Stimulated activated naive B cell treated with anti-CD40 and anti-IgM and Interleukin-4, amounts not matched to agents 10 μg/mL and 1 μg/mL and 100 μg/mL, for 72 hours (primary cell): ENCODE results near the gene INTS3.
"Not testable (repeated sequence)": the region's sequence is repeated elsewhere in the genome, so short reads cannot be mapped to it uniquely, and the experiment has no call there.

ENCODE experiments used
- ATAC-seq, 2 donors: fragments of 150-1000 bp; cut with Tn5 transposase; replicated peaks; 2 replicates each; pipeline ENCODE4 v1.10.0; 2021; ENCODE audit warnings: moderate library complexity in 1 of 2
- DNase-seq: peaks from one replicate; pipeline ENCODE4 v3.0.0; 2021
- H3K27ac Mint-ChIP-seq: one replicate; pipeline ENCODE4 v1.8.0; 2022; ENCODE audit warnings: mild to moderate bottlenecking, mixed read lengths
- H3K27me3 Mint-ChIP-seq, 2 donors: one replicate each; pipeline ENCODE4 v1.8.0; 2022; ENCODE audit warnings: mixed read lengths in 2 of 2
- H3K36me3 Mint-ChIP-seq, 2 donors: one replicate each; pipeline ENCODE4 v1.8.0; 2022; ENCODE audit warnings: mixed read lengths in 2 of 2, mild to moderate bottlenecking in 1 of 2
- H3K4me1 Mint-ChIP-seq, 2 donors: one replicate each; pipeline ENCODE4 v1.8.0; 2022; ENCODE audit warnings: mixed read lengths in 2 of 2, mild to moderate bottlenecking in 1 of 2
- H3K4me3 Mint-ChIP-seq, 2 donors: one replicate each; pipeline ENCODE4 v1.8.0; 2022; ENCODE audit warnings: mild to moderate bottlenecking in 2 of 2, mixed read lengths in 2 of 2, moderate library complexity in 1 of 2
- H3K9me3 Mint-ChIP-seq, 2 donors: one replicate each; pipeline ENCODE4 v1.8.0; 2022; ENCODE audit warnings: mixed read lengths in 2 of 2, mild to moderate bottlenecking in 1 of 2

INTS3 gene

DNA sequence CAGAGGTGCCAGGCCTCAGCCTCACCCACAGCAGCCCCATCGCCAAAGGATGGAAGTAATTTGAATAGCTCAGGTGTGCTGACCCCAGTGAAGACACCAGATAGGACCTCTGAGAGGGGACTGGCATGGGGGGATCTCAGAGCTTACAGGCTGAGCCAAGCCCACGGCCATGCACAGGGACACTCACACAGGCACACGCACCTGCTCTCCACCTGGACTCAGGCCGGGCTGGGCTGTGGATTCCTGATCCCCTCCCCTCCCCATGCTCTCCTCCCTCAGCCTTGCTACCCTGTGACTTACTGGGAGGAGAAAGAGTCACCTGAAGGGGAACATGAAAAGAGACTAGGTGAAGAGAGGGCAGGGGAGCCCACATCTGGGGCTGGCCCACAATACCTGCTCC lies 34.4 kb upstream of the INTS3 start:
- no peak overlapping the region for H3K27ac Mint-ChIP-seq
- ATAC-seq (no peak), DNase-seq (no peak)
- H3K9me3 Mint-ChIP-seq, result no peaks in the 10 kb centered on the region
- no peak overlapping the region for H3K4me3 Mint-ChIP-seq
- H3K36me3 Mint-ChIP-seq, result peaks cover 4% of the 10 kb centered on the region in 2 donors
- peaks cover 15 to 26% of the 10 kb centered on the region in 2 donors for H3K4me1 Mint-ChIP-seq
- H3K27me3 Mint-ChIP-seq, result peaks cover 3 to 7% of the 10 kb centered on the region in 2 donors

DNA sequence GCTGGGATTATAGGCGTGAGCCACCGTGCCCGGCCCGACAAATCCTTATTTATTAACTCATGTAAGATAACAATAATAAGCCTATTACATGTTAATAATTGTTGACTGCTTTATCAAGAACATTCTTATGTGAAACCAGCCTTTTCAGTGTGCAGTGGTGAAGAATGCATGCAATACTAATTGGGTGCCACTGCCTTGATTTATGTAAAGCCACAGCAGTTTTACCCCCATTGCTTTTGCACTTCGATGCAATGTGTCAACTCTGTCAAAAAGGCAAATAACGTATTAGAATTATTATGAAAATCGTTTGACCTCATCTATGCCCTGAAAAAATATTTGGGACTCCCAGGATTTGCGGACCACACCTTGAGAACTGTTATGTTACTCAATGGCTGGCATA lies 31.1 kb upstream of the INTS3 start:
- H3K4me3 Mint-ChIP-seq, result no peak overlapping the region
- DNase-seq (no peak), ATAC-seq (no peak)
- H3K9me3 Mint-ChIP-seq, result no peaks in the 10 kb centered on the region
- H3K27ac Mint-ChIP-seq, result no peak overlapping the region
- no peaks in the 10 kb centered on the region for H3K36me3 Mint-ChIP-seq
- peaks cover 0 to 7% of the 10 kb centered on the region in 2 donors for H3K27me3 Mint-ChIP-seq
- H3K4me1 Mint-ChIP-seq, result peaks cover 6 to 18% of the 10 kb centered on the region in 2 donors

DNA sequence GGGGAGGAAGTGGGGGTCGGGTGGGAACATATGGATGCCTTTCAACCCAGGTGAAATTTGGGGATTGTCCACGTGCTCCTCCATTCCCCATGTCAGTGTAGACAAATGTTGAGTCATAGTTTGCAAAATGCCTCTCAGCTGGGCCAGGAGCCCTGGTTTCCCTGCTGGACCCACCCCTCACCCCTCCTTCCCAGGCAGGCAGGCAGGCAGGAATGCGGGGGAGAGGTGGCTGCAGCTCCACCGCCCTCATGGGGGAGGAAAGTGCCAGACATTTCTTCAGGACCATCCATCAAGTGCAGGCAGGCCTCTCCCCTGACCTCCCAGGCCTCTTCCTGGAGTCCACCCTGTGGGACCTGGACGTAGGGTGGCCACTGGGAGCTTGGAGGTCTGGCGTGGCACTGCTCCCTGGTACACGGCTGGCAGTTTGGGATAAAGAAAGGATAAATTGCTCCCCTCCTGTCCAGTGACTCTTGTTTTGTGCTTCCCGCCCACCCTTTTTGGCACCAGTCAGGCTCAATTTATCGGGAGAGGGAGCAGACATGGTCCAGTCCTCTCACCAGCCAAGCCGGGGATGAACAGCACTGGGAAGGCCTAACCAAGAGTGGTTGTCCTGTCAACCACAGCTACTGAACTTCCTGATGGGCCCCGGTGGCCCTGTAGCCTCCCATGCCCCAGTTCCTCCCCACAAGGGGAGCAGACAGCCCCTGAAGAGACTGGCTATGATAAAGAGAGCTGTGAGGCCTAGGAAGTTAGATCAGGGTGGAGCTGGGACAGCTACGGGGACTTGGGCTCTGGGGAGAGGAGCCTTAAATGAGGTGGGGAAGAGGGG lies 30.4 kb upstream of the INTS3 start:
- no peaks in the 10 kb centered on the region for H3K36me3 Mint-ChIP-seq
- DNase-seq, result no peak
- H3K4me1 Mint-ChIP-seq, result peaks cover 6 to 18% of the 10 kb centered on the region in 2 donors
- no peaks in the 10 kb centered on the region for H3K9me3 Mint-ChIP-seq
- H3K4me3 Mint-ChIP-seq, result peak overlapping the region; percentile 57 to 70
- H3K27me3 Mint-ChIP-seq, result peaks cover 0 to 7% of the 10 kb centered on the region in 2 donors
- H3K27ac Mint-ChIP-seq, result peak overlapping the region; percentile 37
- ATAC-seq, result peak; percentile 40 to 42

DNA sequence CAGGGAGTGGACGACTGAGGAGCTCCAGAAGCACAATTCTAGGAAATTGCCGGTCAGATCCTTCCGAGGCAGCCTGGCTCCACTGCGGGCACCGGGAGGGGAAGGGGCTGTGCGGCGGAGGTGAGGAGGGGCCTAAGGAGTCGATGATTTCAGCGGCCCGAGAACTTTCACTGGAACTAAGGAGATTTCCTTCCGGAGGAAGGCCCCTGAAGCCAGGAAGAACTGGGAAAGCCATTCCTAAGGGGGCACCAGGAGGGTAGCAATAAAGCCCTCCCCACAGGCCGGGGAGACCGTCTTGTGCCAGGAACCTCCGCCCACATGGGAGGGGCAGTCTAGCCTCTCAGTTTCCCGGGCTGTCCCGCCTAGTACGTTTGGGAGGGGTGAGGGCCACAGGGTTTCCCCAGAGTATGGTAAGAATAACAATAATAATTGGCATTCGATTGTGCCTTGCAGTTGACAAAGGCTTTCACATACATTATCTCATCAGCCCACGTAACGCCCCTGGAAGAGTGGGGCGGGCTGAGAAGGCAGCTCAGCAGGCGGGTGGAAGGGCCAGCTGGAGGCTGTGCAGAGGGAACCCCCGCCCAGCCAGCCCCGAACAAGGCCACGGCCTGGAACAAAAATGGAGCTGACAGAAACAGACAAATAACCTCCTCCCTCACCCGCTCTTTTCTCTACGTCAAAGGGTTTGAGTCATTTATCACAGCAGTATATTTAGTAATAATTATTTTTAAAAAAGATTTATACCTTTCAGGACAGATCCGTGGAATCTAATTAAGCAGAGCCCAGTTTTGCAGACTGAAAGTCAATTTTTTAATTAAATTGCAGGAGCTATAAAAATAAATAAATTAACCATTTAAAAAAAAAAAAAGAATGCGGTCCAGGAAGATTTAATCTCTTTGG lies 29.6 kb upstream of the INTS3 start:
- Mint-ChIP-seq H3K9me3 (no peaks in the 10 kb centered on the region), H3K27ac (peak overlapping the region; percentile 37), H3K4me3 (peak overlapping the region; percentile 57 to 70), H3K27me3 (peaks cover 0 to 7% of the 10 kb centered on the region in 2 donors), H3K4me1 (peaks cover 6 to 18% of the 10 kb centered on the region in 2 donors), H3K36me3 (no peaks in the 10 kb centered on the region)
- DNase-seq (no peak), ATAC-seq (peak; percentile 77 to 83)

DNA sequence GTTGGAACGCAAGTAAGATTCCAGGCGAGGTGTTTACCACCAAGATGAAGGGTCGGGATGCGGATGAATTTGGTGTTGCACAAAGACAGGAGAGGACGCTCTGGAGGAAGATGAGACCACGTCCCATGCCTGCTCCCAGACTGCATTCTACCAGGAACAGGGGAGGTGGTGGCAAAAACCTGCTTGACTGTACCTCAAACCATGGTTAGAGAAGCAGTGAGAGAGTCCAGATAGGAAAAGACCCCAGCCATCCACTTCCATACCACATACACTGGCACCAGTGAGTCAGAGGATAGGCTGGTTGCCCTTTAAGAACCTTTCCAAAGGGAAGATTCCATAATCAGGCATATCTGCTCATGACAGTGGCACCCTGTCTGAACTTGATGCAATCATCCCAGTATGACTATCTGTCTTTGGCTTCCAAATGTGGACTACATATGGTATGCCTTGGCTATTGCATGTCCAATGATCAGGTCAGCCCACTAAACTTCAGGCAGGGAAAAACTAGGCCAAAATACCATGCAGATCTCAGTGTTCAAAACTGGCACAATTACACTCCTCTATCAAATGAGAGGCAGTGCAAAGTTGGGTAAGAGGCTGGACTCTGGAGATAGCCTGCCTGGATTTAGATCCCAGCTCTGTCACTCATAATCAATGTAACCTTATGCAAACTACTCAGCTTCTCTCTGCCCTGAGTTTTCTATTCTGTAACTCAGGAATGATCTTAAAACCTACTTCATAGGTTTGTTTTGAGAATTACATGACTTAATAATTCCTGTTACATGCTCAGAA lies 28.7 kb upstream of the INTS3 start:
- H3K4me3 Mint-ChIP-seq, result no peak overlapping the region
- H3K36me3 Mint-ChIP-seq, result no peaks in the 10 kb centered on the region
- peaks cover 6 to 18% of the 10 kb centered on the region in 2 donors for H3K4me1 Mint-ChIP-seq
- DNase-seq (no peak), ATAC-seq (no peak)
- H3K27me3 Mint-ChIP-seq, result peaks cover 0 to 7% of the 10 kb centered on the region in 2 donors
- no peak overlapping the region for H3K27ac Mint-ChIP-seq
- H3K9me3 Mint-ChIP-seq, result no peaks in the 10 kb centered on the region

DNA sequence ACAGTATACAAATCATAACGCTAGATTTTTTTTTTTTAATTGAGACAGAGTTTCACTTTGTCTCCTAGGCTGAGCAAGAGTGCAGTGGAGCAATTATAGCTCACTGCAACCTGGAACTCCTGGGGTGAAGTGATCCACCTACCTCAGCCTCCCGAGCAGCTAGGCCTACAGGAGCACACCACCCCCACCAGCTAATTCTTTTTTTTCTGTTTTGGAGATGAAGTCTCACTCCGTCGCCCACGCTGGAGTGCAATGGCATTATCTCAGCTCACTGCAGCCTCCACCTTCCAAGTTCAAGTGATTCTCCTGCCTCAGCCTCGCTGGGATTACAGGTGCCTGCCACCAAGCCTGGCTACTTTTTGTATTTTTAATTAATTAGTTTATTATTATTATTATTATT lies 28.1 kb upstream of the INTS3 start:
- Mint-ChIP-seq H3K36me3 (no peaks in the 10 kb centered on the region), H3K27ac (no peak overlapping the region), H3K27me3 (peaks cover 0 to 7% of the 10 kb centered on the region in 2 donors), H3K4me1 (peaks cover 6 to 18% of the 10 kb centered on the region in 2 donors), H3K9me3 (no peaks in the 10 kb centered on the region), H3K4me3 (no peak overlapping the region)
- DNase-seq (no peak), ATAC-seq (no peak)

DNA sequence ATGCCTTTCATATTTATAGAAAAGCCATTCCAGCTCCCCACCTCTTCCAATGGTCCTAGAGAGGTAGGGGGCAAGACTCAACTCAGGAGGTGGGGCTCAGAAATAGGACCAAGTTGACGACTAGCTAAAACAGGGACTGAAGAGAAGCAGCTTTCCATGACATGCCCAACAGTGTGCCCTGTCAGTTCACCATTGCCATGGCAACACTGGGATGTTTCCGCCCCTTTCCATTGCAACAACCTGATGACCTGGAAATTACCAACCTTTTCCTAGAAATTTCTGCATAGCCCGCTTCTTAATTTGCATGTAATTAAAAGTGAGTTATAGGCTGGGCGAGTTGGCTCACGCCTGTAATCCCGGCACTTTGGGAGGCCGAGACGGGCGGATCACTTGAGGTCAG lies 22.4 kb upstream of the INTS3 start:
- no peaks in the 10 kb centered on the region for H3K27me3 Mint-ChIP-seq
- H3K4me3 Mint-ChIP-seq, result no peak overlapping the region
- H3K9me3 Mint-ChIP-seq, result no peaks in the 10 kb centered on the region
- H3K27ac Mint-ChIP-seq, result no peak overlapping the region
- DNase-seq (no peak), ATAC-seq (no peak)
- H3K4me1 Mint-ChIP-seq, result no peaks in the 10 kb centered on the region
- no peaks in the 10 kb centered on the region for H3K36me3 Mint-ChIP-seq

DNA sequence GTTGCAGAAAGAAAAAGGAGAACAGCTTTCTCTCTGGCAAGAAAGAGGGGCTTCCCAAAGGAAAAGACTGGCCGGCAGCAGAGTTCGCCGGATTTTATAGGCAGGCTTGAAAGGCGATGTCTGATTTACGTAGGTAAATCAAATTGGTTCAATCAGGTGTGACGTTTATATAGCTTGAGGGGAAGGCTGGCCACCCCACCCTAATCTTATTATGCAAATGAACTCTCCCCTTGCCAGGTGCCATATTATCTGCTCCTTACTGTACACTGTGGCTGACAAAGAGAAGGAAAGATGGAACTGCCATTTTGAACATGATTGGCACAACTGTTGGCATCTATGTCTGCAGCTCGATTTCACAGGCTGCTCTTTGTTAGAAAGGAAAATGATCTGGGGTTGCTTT lies 16.8 kb upstream of the INTS3 start:
- H3K27me3 Mint-ChIP-seq, result peaks cover 0 to 16% of the 10 kb centered on the region in 2 donors
- no peaks in the 10 kb centered on the region for H3K9me3 Mint-ChIP-seq
- H3K4me3 Mint-ChIP-seq, result no peak overlapping the region
- ATAC-seq (no peak), DNase-seq (no peak)
- H3K36me3 Mint-ChIP-seq, result no peaks in the 10 kb centered on the region
- no peaks in the 10 kb centered on the region for H3K4me1 Mint-ChIP-seq
- no peak overlapping the region for H3K27ac Mint-ChIP-seq

DNA sequence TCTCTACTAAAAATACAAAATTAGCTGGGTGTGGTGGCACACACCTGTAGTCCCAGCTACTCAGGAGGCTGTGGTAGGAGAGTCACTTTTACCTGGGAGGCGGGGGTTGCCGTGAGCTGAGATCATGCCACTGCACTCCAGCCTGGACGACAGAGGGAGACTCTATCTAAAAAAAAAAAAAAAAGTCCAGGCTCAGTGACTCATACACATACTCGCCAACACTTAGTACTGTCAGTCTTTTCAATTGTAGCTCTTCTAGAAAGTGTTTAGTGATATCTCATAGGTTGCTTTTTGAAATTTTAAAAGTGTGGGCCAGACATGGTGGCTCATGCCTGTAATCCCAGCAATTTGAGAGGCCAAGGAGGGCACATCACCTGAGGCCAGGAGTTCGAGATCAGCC lies 11.6 kb upstream of the INTS3 start:
- not testable (repeated sequence) for H3K27ac Mint-ChIP-seq, H3K36me3 Mint-ChIP-seq, H3K4me1 Mint-ChIP-seq, H3K9me3 Mint-ChIP-seq, H3K4me3 Mint-ChIP-seq, DNase-seq, ATAC-seq
- H3K27me3 Mint-ChIP-seq, result peaks cover 0 to 16% of the 10 kb centered on the region in 2 donors

DNA sequence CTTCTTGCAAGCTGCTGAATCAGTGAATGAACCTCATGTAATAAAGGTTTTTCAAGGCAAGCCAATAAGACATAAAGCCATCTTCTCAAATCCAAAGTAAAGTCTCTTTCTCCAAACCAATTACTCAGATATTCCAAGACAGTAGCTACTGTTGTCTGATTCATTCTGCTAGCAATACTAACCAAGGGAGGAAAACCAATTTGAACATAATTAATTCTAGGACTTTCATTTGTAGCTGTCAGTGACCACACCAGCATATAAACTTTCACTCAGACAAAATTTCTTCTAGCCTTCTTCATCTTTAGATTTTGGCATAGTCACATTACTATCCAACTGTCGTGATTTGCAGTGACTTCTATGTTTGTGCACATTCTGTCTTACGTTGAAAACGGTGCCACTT lies 10.5 kb upstream of the INTS3 start:
- H3K4me3 Mint-ChIP-seq, result no peak overlapping the region
- H3K27ac Mint-ChIP-seq, result no peak overlapping the region
- H3K36me3 Mint-ChIP-seq, result no peaks in the 10 kb centered on the region
- ATAC-seq, result peak in 1 of 2 donors; percentile 51
- H3K4me1 Mint-ChIP-seq, result peaks cover 0 to 2% of the 10 kb centered on the region in 2 donors
- DNase-seq, result no peak
- H3K27me3 Mint-ChIP-seq, result peaks cover 0 to 16% of the 10 kb centered on the region in 2 donors
- no peaks in the 10 kb centered on the region for H3K9me3 Mint-ChIP-seq

DNA sequence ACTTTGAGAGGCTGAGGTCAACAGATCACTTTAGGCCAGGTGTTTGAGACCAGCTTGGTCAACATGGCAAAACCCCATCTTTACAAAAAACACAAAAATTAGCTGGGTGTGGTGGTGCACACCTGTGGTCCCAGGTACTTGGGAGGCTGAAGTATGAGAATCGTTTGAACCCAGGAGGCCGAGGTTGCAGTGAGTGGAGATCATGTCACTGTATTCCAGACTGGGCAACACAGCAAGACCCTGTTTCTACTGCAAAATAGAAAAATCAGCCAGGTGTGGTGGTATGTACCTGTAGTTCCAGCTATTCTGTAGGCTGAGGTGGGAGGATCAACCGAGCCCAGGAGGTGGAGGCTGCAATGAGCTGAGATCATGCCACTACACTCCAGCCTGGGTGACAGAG lies 4.2 kb upstream of the INTS3 start:
- no peak for ATAC-seq
- H3K36me3 Mint-ChIP-seq, result peaks cover 2 to 4% of the 10 kb centered on the region in 2 donors
- no peak overlapping the region for H3K4me3 Mint-ChIP-seq

DNA sequence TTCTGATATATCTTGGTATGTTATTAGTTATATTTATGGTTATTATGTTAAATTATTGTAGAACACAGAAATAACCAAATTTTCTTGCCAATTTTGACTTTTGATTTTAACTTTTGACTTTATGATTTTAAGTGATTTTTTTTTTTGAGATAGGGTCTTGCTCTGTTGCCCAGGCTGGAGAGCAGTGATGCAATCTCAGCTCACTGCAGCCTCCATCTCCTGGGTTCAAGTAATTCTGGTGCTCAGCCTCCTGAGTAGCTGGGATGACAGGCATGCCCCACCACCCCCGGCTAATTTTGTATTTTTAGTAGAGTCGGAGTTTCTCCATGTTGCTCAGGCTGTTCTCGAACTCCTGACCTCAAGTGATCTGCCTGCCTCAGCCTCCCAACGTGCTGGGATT lies 3.2 kb upstream of the INTS3 start:
- H3K9me3 Mint-ChIP-seq, H3K27me3 Mint-ChIP-seq, H3K4me1 Mint-ChIP-seq, DNase-seq, ATAC-seq, H3K4me3 Mint-ChIP-seq, H3K27ac Mint-ChIP-seq: not testable (repeated sequence)
- peaks cover 7 to 11% of the 10 kb centered on the region in 2 donors for H3K36me3 Mint-ChIP-seq

More for the DNA sequence above, 4.2 kb upstream of the INTS3 start:
- DNase-seq, result no peak
- Mint-ChIP-seq H3K9me3 (no peaks in the 10 kb centered on the region), H3K27me3 (no peaks in the 10 kb centered on the region), H3K27ac (no peak overlapping the region), H3K4me1 (peaks cover 0 to 3% of the 10 kb centered on the region in 2 donors)

DNA sequence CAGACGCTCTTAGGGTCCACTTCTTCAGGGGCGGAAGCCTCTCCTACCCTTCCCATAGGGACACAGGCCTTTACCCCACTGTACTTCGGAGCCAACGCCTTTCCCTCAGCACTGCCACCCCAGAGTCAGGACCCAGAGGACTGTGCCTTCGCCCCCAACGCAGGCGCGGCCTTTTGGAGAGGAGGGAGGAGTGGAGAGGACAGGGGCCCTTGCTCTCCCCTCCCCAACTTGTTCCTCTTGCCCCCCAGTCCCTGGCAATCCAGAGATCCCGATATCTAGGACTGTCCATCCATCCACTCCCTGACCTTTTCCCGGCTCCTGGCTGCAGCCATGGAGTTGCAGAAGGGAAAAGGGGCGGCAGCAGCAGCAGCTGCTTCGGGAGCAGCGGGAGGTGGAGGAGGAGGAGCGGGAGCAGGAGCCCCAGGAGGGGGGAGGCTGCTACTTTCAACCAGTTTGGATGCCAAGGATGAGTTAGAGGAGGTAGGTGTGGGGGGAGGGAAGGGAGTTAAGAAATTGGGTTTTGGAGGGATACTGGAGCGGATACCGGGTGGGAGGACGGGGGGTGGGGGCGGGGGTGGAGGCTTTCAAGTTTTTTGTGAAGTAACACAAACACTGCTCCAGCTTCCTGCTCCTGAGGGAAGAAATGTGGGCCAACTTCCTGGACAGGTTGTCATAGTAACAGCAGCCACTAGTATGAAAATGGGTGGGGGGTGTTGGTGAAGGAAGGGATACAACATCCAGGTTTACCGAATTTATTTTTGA lies 636 bp downstream of the INTS3 start:
- Mint-ChIP-seq H3K27ac (peak overlapping the region; percentile 99), H3K27me3 (no peaks in the 10 kb centered on the region), H3K4me1 (peaks cover 28 to 38% of the 10 kb centered on the region in 2 donors), H3K4me3 (peak overlapping the region; percentile 89 to 98), H3K9me3 (no peaks in the 10 kb centered on the region), H3K36me3 (peaks cover 27 to 41% of the 10 kb centered on the region in 2 donors)
- DNase-seq (no peak), ATAC-seq (no peak)
